Smooth muscle cell (in vitro differentiated cells): Measurements from ENCODE around the gene GBP7. TPM values are rescaled to one million over a fixed set of nuclear protein-coding genes. Genes with fewer than 3 reads are reported as not detected.
A peak's percentile ranks its signal among the peaks of the same experiment; 100 is the strongest.

ENCODE experiments used
- DNase-seq: peaks from one replicate; lab custom pipeline; 2025; ENCODE audit not compliant: unreplicated experiment; lab: John Stamatoyannopoulos, UW
- H2AFZ ChIP-seq: fragments of 200-600 bp; sonication (generic); 2 replicates; pipeline ENCODE4 v1.6.0; 2016; ENCODE audit warnings: antibody characterized with exemption, low read depth, mild to moderate bottlenecking
- H3F3A ChIP-seq: fragments of 200-600 bp; sonication (generic); 2 replicates; pipeline ENCODE4 v1.6.0; 2017; ENCODE audit warnings: antibody characterized with exemption, low read depth
- H3K27ac ChIP-seq: fragments of 200-600 bp; sonication (generic); 2 replicates; pipeline ENCODE4 v1.5.1; 2016; ENCODE audit warnings: low read depth, mild to moderate bottlenecking
- H3K27me3 ChIP-seq: fragments of 200-600 bp; sonication (generic); 2 replicates; pipeline ENCODE4 v1.6.1; 2016; ENCODE audit warnings: low read depth, mild to moderate bottlenecking
- H3K36me3 ChIP-seq: fragments of 200-600 bp; sonication (generic); 2 replicates; pipeline ENCODE4 v1.5.1; 2016; ENCODE audit warnings: low read depth
- H3K4me1 ChIP-seq: fragments of 200-600 bp; sonication (generic); 2 replicates; pipeline ENCODE4 v1.5.1; 2016; ENCODE audit warnings: low read depth
- H3K4me2 ChIP-seq: fragments of 200-600 bp; sonication (generic); 2 replicates; pipeline ENCODE4 v1.6.0; 2016; ENCODE audit warnings: mild to moderate bottlenecking
- H3K4me3 ChIP-seq: fragments of 200-600 bp; sonication (generic); 2 replicates; pipeline ENCODE4 v1.5.1; 2016; ENCODE audit warnings: mild to moderate bottlenecking
- H3K79me2 ChIP-seq: fragments of 200-600 bp; sonication (generic); 2 replicates; pipeline ENCODE4 v1.6.0; 2016; ENCODE audit warnings: low read depth, mild to moderate bottlenecking
- H3K9ac ChIP-seq: fragments of 200-600 bp; sonication (generic); 2 replicates; pipeline ENCODE4 v1.6.0; 2016; ENCODE audit warnings: low read depth
- H3K9me3 ChIP-seq: fragments of 200-600 bp; sonication (generic); replicated peaks from 2 replicates; pipeline ENCODE4 v1.5.1; 2016; ENCODE audit warnings: low read depth
- H4K20me1 ChIP-seq: fragments of 200-600 bp; sonication (generic); 2 replicates; pipeline ENCODE4 v1.6.0; 2016; ENCODE audit warnings: low read depth
- WGBS: methylation state at CpG from one replicate; pipeline ENCODE4 v1.1.7; 2016; ENCODE audit warnings: low lambda C conversion rate; 5-methylcytosine and 5-hydroxymethylcytosine counted together
- polyA plus RNA-seq: library from polyadenylated mRNA; unstranded; fragments of >200 nt; fragmentation: Nextera tagmentation; extraction: Ambion mirVana; gene quantifications from 2 replicates; pipeline ENCODE4 v1.2.1, GENCODE V29; 2016
- total RNA-seq: library from RNA; depleted of rRNA; stranded (reverse); fragments of >200 nt; gene quantifications from 2 replicates; pipeline ENCODE4 v1.2.3, GENCODE V29; 2014
- TF ChIP-seq, protein P1 (sequence below): fragments of 200-600 bp; sonication (generic); IDR thresholded peaks from 2 replicates; pipeline ENCODE4 v1.5.1; 2017; ENCODE audit warnings: borderline replicate concordance, mild to moderate bottlenecking, antibody characterized with exemption; ENCODE audit not compliant: insufficient read depth, poor library complexity, severe bottlenecking

Gene GBP7
- total and polyA plus RNA-seq, 2 experiments from 2014 or later, result not detected

DNA sequence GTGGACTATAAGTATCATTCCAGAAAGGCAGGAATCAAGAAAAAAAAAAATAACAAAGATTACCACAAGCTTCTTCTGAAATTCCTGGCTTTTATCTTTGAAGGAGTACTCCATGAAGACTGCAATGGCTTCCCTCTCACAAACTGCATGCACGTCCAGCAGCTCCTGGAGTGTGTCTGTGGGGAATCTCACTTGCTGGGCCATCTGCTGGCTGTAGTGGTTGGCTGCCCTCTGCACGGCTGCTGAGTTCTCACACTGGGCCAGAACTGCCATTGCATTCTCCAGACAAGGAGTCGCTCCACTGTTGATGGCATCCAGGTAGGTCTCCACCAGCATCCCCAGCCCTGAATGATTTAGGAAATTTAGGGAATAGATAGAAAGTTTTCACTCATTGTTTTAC lies 26.6 kb downstream of the GBP7 start:
- Histone ChIP-seq H3K4me3 (no peak overlapping the region), H3F3A (no peaks in the 10 kb centered on the region), H3K27ac (no peak overlapping the region), H3K4me2 (no peak overlapping the region), H3K36me3 (no peaks in the 10 kb centered on the region), H4K20me1 (no peaks in the 10 kb centered on the region), H2AFZ (no peak overlapping the region), H3K79me2 (no peaks in the 10 kb centered on the region), H3K9me3 (no peaks in the 10 kb centered on the region), H3K9ac (no peak overlapping the region), H3K4me1 (no peaks in the 10 kb centered on the region), H3K27me3 (no peaks in the 10 kb centered on the region)
- TF ChIP-seq, protein P1, sequence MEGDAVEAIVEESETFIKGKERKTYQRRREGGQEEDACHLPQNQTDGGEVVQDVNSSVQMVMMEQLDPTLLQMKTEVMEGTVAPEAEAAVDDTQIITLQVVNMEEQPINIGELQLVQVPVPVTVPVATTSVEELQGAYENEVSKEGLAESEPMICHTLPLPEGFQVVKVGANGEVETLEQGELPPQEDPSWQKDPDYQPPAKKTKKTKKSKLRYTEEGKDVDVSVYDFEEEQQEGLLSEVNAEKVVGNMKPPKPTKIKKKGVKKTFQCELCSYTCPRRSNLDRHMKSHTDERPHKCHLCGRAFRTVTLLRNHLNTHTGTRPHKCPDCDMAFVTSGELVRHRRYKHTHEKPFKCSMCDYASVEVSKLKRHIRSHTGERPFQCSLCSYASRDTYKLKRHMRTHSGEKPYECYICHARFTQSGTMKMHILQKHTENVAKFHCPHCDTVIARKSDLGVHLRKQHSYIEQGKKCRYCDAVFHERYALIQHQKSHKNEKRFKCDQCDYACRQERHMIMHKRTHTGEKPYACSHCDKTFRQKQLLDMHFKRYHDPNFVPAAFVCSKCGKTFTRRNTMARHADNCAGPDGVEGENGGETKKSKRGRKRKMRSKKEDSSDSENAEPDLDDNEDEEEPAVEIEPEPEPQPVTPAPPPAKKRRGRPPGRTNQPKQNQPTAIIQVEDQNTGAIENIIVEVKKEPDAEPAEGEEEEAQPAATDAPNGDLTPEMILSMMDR, result no peak
- no peak for DNase-seq
- WGBS, result 38% methylated on average over 3 of the region's 3 CpGs

DNA sequence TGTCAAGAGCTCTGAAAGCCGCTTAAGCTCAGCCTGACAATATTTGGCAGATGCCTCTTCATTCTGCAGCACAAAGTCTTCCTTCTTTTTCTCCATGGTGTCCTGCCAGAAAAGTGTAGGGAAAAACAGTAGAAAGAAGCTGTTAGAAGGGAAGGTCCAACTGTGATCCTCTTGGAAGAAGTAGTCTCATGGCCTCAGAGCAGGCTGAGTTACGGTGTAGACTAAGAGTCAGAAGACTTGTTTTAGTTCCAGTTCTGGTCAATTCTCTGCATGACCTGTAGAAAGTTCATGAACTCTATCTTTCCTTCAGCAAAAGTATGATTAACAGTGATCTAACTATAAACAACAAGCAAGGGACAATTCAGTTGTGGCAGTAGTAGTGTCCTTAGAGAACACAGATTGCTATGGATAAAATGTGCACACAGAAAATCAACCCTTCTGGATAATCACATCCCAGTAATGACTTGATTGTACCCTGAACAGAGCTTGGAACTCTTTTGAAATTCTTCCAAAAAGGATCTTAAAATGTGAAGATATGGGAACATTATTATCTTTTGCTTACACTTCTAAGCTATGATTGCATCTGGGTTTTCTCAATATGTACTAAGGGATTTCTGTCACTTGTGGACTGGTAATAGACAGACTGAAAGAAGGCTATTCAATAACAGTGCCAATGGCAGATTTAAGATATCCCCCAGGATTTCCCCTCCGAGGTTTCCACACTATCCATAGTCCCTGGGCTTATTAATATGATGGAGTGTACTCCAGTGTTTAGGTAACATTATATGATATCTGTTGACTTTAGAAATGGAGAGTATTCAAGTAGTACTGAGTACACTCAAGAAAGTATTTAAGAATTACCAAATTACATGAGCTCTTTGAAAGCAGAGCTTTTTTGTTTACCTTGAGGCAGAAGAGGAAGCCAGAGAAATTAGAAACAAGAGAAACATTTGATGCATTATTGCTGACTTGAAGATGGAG lies 27.8 kb downstream of the GBP7 start:
- Histone ChIP-seq H3K4me1 (no peaks in the 10 kb centered on the region), H2AFZ (peak overlapping the region; percentile 23), H3K36me3 (no peaks in the 10 kb centered on the region), H3K9me3 (no peaks in the 10 kb centered on the region), H3K27ac (no peak overlapping the region), H3K9ac (no peak overlapping the region), H4K20me1 (no peaks in the 10 kb centered on the region), H3F3A (no peaks in the 10 kb centered on the region), H3K4me2 (no peak overlapping the region), H3K79me2 (no peaks in the 10 kb centered on the region), H3K27me3 (no peaks in the 10 kb centered on the region), H3K4me3 (no peak overlapping the region)
- DNase-seq, result no peak
- WGBS, result 55% methylated on average over 3 of the region's 3 CpGs
- TF ChIP-seq, protein P1, result no peak

DNA sequence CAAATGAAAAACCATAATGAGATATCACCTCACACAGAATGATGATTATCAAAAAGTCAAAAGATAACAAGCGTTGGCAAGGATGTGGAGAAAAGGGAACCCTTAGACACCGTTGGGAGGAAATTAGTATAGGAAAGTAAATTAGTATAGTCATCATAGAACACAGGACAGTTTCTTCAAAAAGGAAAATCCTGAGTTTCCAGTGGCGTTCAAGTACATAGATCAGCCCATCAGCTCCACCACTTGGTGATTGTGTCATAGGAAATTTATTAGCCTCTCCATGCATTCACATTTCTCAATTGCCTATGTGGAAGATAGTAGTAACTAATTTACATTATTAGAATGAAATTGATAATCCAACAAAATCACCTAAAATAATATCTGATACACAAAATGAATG lies 29.1 kb downstream of the GBP7 start:
- H3K4me2 ChIP-seq, result no peak overlapping the region
- H3K9ac ChIP-seq, result no peak overlapping the region
- TF ChIP-seq, protein P1, result no peak
- WGBS, result 90% methylated on average over 3 of the region's 3 CpGs
- no peak overlapping the region for H3K27ac ChIP-seq
- H3K27me3 ChIP-seq, result no peaks in the 10 kb centered on the region
- no peaks in the 10 kb centered on the region for H3K9me3 ChIP-seq
- H3K4me1 ChIP-seq, result no peaks in the 10 kb centered on the region
- H2AFZ ChIP-seq, result no peak overlapping the region
- no peak overlapping the region for H3K4me3 ChIP-seq
- no peak for DNase-seq
- H4K20me1 ChIP-seq, result no peaks in the 10 kb centered on the region
- no peaks in the 10 kb centered on the region for H3K36me3 ChIP-seq
- no peaks in the 10 kb centered on the region for H3K79me2 ChIP-seq
- H3F3A ChIP-seq, result no peaks in the 10 kb centered on the region
